Thyroid gland (tissue), 4 donors: Measurements from ENCODE around the gene RAET1E.

ENCODE experiments used
- POLR2A ChIP-seq, 2 donors: fragments of 450-650 bp; IDR thresholded peaks; one replicate each; pipeline ENCODE4 v1.6.1; 2017; ENCODE audit warnings: antibody characterized with exemption in 2 of 2, mild to moderate bottlenecking in 2 of 2, moderate library complexity in 1 of 2
- TF ChIP-seq, protein P1 (sequence below), 6 experiments: fragments of 200-600 bp in 3 of 6; fragments of 450-650 bp in 3 of 6; sonication (generic) in 3 of 6; IDR thresholded peaks; one replicate each; pipeline ENCODE4 v1.5.1; 2016 to 2019; ENCODE audit warnings: antibody characterized with exemption in 6 of 6, mild to moderate bottlenecking in 2 of 6, inconsistent platforms in 1 of 6, moderate library complexity in 1 of 6

DNA sequence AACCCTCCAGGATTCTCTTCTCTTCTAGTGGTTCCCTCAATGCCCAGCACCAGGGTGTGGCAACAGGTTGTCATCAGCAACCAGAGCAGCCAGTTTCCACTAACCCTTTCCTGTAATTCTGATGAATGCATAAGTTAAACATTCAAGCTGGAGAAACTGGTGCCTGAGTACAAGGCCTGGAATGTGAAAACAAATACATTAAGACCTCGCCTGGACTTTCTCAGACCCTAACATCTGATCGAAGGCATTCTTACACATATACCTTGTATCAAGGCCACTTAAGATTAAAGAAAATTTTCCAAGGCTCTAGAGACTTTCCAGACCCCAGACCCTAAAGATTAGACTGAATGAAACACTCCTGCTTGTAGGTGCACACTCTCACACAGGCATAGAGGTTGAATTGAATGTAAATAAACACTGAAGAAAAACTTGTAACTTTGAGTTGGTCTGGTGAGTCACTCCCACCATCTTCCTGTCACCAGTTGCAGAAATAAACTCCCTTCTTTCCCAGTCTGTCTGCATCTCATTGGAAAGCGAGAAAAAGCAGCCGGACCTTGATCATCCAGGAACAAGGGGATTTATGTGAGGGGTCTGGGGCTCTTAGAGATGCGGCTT is 42.8 kb downstream of the RAET1E start:
- TF ChIP-seq, protein P1, sequence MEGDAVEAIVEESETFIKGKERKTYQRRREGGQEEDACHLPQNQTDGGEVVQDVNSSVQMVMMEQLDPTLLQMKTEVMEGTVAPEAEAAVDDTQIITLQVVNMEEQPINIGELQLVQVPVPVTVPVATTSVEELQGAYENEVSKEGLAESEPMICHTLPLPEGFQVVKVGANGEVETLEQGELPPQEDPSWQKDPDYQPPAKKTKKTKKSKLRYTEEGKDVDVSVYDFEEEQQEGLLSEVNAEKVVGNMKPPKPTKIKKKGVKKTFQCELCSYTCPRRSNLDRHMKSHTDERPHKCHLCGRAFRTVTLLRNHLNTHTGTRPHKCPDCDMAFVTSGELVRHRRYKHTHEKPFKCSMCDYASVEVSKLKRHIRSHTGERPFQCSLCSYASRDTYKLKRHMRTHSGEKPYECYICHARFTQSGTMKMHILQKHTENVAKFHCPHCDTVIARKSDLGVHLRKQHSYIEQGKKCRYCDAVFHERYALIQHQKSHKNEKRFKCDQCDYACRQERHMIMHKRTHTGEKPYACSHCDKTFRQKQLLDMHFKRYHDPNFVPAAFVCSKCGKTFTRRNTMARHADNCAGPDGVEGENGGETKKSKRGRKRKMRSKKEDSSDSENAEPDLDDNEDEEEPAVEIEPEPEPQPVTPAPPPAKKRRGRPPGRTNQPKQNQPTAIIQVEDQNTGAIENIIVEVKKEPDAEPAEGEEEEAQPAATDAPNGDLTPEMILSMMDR (IDR thresholded peaks at IDR 0.05): no peak
- TF ChIP-seq POLR2A (IDR thresholded peaks at IDR 0.05): no peak
